WTC11 (cell line): ENCODE measurements around the gene RASA2. TPM values are rescaled to one million over a fixed set of nuclear protein-coding genes. Genes with fewer than 3 reads are reported as not detected.

Source experiments
- ATAC-seq: fragments of 200-7000 bp; cut with Tn5 transposase; 2 replicates; pipeline ENCODE4 v1.10.0; 2021; ENCODE audit warnings: mild to moderate bottlenecking, moderate library complexity
- CTCF ChIA-PET: fragments of 300-600 bp; sonication (Branson Sonifier 250); formaldehyde crosslinking; loops from one replicate; lab custom pipeline; 2021; ENCODE audit warnings: antibody characterized with exemption; lab: Charles Lee
- POLR2A ChIA-PET: fragments of 350-600 bp; sonication (Branson Sonifier 250); formaldehyde crosslinking; loops from one replicate; lab custom pipeline; 2021; ENCODE audit warnings: antibody characterized with exemption; lab: Charles Lee
- DNase-seq: peaks from one replicate; pipeline ENCODE4 v3.0.0; 2021; ENCODE audit warnings: low spot score
- H3K27ac Mint-ChIP-seq: 2 replicates; pipeline ENCODE4 v1.8.0; 2021; ENCODE audit warnings: mixed read lengths
- H3K27me3 Mint-ChIP-seq: 2 replicates; pipeline ENCODE4 v1.8.0; 2021; ENCODE audit warnings: low read depth, mild to moderate bottlenecking, moderate library complexity, mixed read lengths
- H3K36me3 Mint-ChIP-seq: 2 replicates; pipeline ENCODE4 v1.8.0; 2021; ENCODE audit warnings: mixed read lengths
- H3K4me1 Mint-ChIP-seq: 2 replicates; pipeline ENCODE4 v1.8.0; 2022; ENCODE audit warnings: mixed read lengths
- H3K4me3 Mint-ChIP-seq: 2 replicates; pipeline ENCODE4 v1.8.0; 2021; ENCODE audit warnings: mild to moderate bottlenecking, moderate library complexity, mixed read lengths
- H3K9me3 Mint-ChIP-seq: 2 replicates; pipeline ENCODE4 v1.8.0; 2021; ENCODE audit warnings: mixed read lengths
- EMX1 ChIP-seq: fragments of 250-450 bp; sonication (Bioruptor Pico); IDR thresholded peaks from 2 replicates; pipeline ENCODE4 v1.8.0; 2021; ENCODE audit warnings: mild to moderate bottlenecking
- FOXK1 ChIP-seq: sonication (generic); formaldehyde crosslinking; IDR thresholded peaks from 2 replicates; pipeline ENCODE4 v1.8.0; 2022; ENCODE audit warnings: mild to moderate bottlenecking, moderate library complexity, missing genetic modification reagents
- GABPB1 ChIP-seq: sonication (generic); formaldehyde crosslinking; IDR thresholded peaks from 2 replicates; pipeline ENCODE4 v1.8.1; 2023; ENCODE audit warnings: mild to moderate bottlenecking, missing genetic modification reagents
- GRHL2 ChIP-seq: fragments of 250-450 bp; sonication (Bioruptor Pico); IDR thresholded peaks from 2 replicates; pipeline ENCODE4 v1.8.0; 2022; ENCODE audit warnings: mild to moderate bottlenecking, moderate library complexity; ENCODE audit not compliant: insufficient replicate concordance, severe bottlenecking
- HMGA2 ChIP-seq: fragments of 250-450 bp; sonication (Bioruptor Pico); IDR thresholded peaks from 2 replicates; pipeline ENCODE4 v1.4.0; 2021; ENCODE audit warnings: mild to moderate bottlenecking, moderate library complexity
- IRF2 ChIP-seq: sonication (generic); formaldehyde crosslinking; IDR thresholded peaks from 2 replicates; pipeline ENCODE4 v1.8.0; 2022; ENCODE audit warnings: low read depth, missing genetic modification reagents, borderline replicate concordance
- NR2C2 ChIP-seq: sonication (generic); formaldehyde crosslinking; IDR thresholded peaks from 2 replicates; pipeline ENCODE4 v1.8.0; 2022; ENCODE audit warnings: mild to moderate bottlenecking, missing genetic modification reagents
- ZNF219 ChIP-seq: sonication (generic); formaldehyde crosslinking; IDR thresholded peaks from 2 replicates; pipeline ENCODE4 v1.8.0; 2023; ENCODE audit warnings: missing genetic modification reagents, mild to moderate bottlenecking, borderline replicate concordance
- ZNF396 ChIP-seq: fragments of 250-450 bp; sonication (Bioruptor Pico); IDR thresholded peaks from 2 replicates; pipeline ENCODE4 v1.8.0; 2021; ENCODE audit warnings: mild to moderate bottlenecking, moderate library complexity, borderline replicate concordance
- ZNF423 ChIP-seq: fragments of 250-450 bp; sonication (Bioruptor Pico); IDR thresholded peaks from 2 replicates; pipeline ENCODE4 v2.1.2; 2022; ENCODE audit warnings: mild to moderate bottlenecking, moderate library complexity
- total RNA-seq: library from RNA; stranded (reverse); gene quantifications from 3 replicates; pipeline ENCODE4 v1.2.3, GENCODE V29; 2021
- TF ChIP-seq, protein P1 (sequence below): fragments of 250-450 bp; sonication (Bioruptor Pico); IDR thresholded peaks from 2 replicates; pipeline ENCODE4 v1.9.0; 2021; ENCODE audit warnings: moderate library complexity, mild to moderate bottlenecking, inconsistent platforms, borderline replicate concordance
- TF ChIP-seq, protein P2 (sequence below): sonication (generic); formaldehyde crosslinking; IDR thresholded peaks from 2 replicates; pipeline ENCODE4 v1.8.1; 2023; ENCODE audit warnings: mild to moderate bottlenecking, missing genetic modification reagents
- TF ChIP-seq, protein P3 (sequence below): sonication (generic); formaldehyde crosslinking; IDR thresholded peaks from 2 replicates; pipeline ENCODE4 v1.8.0; 2022; ENCODE audit warnings: mild to moderate bottlenecking, missing genetic modification reagents
- TF ChIP-seq, protein P4 (sequence below): fragments of 250-450 bp; sonication (Bioruptor Pico); IDR thresholded peaks from 2 replicates; pipeline ENCODE4 v1.9.0; 2021; ENCODE audit warnings: mild to moderate bottlenecking
- TF ChIP-seq, protein P5 (sequence below): fragments of 200-600 bp; IDR thresholded peaks from 2 replicates; pipeline ENCODE4 v1.8.0; 2022; ENCODE audit warnings: antibody characterized with exemption

RASA2 gene
- total RNA-seq, 1 experiment from 2014 or later, result 13.9 TPM

DNA sequence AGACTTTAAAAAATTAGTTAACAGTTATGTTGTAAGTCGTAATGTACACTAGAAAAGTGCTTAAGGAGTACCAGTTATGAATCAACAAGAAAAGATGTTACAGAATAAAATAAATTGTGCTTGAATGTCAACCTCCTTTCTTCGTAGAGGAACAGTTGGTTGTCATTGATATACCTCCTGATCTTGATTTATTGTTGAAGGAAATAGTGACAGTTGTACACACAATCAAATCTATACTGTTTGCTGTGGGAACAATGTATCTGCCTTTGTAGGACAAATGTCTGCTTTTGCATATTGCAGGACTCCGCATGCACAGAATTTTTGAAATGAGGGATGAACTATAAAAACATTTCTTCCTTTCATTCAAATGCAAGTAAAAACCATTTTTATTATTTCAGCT lies 19.2 kb downstream of the RASA2 start:
- DNase-seq, result no peak
- no peak for TF ChIP-seq NR2C2 (CRISPR knock-in tag)

DNA sequence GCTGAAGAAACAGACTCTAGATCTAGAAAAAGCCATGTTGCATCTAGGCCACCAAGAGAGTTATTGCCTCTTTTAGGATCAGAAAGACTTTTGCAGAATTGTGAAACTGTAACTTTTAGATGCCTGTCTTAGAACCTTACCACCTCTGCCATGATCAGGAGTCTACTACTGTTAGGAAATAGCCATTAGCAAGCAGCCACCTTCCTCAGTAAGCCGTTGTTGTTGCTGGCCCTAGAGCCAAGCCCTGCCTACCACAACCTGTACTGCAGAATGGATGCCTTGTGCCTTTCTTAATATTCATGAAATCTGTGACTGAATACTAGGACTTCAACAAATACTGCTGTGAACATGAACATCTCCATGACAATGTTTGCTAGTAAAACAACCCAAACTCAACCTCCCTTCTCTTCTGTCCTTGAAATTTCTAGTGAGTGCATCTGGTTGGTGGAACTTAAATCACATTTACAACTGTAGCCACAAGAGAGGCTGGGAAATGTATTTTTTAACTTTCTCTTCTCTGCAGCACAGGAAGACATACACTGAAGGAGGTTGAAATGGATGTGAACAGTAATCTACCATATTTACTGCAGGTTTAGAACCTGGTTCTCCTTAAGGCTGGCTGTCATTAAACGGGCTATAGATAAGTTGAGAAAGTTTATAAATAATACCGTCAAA lies 20.7 kb downstream of the RASA2 start:
- POLR2A ChIA-PET, result no interaction called here
- no peak overlapping the region for H3K4me3 Mint-ChIP-seq
- TF ChIP-seq HMGA2, result no peak
- TF ChIP-seq FOXK1 (CRISPR knock-in tag), result no peak
- TF ChIP-seq, protein P1, sequence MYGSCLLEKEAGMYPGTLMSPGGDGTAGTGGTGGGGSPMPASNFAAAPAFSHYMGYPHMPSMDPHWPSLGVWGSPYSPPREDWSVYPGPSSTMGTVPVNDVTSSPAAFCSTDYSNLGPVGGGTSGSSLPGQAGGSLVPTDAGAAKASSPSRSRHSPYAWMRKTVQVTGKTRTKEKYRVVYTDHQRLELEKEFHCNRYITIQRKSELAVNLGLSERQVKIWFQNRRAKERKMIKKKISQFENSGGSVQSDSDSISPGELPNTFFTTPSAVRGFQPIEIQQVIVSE (CRISPR knock-in tag), result no peak
- TF ChIP-seq ZNF423 (CRISPR knock-in tag), result no peak
- TF ChIP-seq ZNF219 (CRISPR knock-in tag), result no peak
- TF ChIP-seq, protein P2, sequence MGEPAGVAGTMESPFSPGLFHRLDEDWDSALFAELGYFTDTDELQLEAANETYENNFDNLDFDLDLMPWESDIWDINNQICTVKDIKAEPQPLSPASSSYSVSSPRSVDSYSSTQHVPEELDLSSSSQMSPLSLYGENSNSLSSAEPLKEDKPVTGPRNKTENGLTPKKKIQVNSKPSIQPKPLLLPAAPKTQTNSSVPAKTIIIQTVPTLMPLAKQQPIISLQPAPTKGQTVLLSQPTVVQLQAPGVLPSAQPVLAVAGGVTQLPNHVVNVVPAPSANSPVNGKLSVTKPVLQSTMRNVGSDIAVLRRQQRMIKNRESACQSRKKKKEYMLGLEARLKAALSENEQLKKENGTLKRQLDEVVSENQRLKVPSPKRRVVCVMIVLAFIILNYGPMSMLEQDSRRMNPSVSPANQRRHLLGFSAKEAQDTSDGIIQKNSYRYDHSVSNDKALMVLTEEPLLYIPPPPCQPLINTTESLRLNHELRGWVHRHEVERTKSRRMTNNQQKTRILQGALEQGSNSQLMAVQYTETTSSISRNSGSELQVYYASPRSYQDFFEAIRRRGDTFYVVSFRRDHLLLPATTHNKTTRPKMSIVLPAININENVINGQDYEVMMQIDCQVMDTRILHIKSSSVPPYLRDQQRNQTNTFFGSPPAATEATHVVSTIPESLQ (CRISPR knock-in tag), result no peak
- no peak for TF ChIP-seq GRHL2 (CRISPR knock-in tag)
- TF ChIP-seq, protein P3, sequence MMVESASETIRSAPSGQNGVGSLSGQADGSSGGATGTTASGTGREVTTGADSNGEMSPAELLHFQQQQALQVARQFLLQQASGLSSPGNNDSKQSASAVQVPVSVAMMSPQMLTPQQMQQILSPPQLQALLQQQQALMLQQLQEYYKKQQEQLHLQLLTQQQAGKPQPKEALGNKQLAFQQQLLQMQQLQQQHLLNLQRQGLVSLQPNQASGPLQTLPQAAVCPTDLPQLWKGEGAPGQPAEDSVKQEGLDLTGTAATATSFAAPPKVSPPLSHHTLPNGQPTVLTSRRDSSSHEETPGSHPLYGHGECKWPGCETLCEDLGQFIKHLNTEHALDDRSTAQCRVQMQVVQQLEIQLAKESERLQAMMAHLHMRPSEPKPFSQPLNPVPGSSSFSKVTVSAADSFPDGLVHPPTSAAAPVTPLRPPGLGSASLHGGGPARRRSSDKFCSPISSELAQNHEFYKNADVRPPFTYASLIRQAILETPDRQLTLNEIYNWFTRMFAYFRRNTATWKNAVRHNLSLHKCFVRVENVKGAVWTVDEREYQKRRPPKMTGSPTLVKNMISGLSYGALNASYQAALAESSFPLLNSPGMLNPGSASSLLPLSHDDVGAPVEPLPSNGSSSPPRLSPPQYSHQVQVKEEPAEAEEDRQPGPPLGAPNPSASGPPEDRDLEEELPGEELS (CRISPR knock-in tag), result no peak
- TF ChIP-seq, protein P4, sequence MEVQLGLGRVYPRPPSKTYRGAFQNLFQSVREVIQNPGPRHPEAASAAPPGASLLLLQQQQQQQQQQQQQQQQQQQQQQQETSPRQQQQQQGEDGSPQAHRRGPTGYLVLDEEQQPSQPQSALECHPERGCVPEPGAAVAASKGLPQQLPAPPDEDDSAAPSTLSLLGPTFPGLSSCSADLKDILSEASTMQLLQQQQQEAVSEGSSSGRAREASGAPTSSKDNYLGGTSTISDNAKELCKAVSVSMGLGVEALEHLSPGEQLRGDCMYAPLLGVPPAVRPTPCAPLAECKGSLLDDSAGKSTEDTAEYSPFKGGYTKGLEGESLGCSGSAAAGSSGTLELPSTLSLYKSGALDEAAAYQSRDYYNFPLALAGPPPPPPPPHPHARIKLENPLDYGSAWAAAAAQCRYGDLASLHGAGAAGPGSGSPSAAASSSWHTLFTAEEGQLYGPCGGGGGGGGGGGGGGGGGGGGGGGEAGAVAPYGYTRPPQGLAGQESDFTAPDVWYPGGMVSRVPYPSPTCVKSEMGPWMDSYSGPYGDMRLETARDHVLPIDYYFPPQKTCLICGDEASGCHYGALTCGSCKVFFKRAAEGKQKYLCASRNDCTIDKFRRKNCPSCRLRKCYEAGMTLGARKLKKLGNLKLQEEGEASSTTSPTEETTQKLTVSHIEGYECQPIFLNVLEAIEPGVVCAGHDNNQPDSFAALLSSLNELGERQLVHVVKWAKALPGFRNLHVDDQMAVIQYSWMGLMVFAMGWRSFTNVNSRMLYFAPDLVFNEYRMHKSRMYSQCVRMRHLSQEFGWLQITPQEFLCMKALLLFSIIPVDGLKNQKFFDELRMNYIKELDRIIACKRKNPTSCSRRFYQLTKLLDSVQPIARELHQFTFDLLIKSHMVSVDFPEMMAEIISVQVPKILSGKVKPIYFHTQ (CRISPR knock-in tag), result no peak
- no peak for TF ChIP-seq ZNF396 (CRISPR knock-in tag)
- TF ChIP-seq IRF2 (CRISPR knock-in tag), result no peak
- TF ChIP-seq EMX1 (CRISPR knock-in tag), result no peak
- TF ChIP-seq NR2C2 (CRISPR knock-in tag), result no peak
- no peak for TF ChIP-seq GABPB1 (CRISPR knock-in tag)
- TF ChIP-seq, protein P5, sequence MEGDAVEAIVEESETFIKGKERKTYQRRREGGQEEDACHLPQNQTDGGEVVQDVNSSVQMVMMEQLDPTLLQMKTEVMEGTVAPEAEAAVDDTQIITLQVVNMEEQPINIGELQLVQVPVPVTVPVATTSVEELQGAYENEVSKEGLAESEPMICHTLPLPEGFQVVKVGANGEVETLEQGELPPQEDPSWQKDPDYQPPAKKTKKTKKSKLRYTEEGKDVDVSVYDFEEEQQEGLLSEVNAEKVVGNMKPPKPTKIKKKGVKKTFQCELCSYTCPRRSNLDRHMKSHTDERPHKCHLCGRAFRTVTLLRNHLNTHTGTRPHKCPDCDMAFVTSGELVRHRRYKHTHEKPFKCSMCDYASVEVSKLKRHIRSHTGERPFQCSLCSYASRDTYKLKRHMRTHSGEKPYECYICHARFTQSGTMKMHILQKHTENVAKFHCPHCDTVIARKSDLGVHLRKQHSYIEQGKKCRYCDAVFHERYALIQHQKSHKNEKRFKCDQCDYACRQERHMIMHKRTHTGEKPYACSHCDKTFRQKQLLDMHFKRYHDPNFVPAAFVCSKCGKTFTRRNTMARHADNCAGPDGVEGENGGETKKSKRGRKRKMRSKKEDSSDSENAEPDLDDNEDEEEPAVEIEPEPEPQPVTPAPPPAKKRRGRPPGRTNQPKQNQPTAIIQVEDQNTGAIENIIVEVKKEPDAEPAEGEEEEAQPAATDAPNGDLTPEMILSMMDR, result no peak
- TF ChIP-seq, all 79 proteins: peak for 0
- no peak for DNase-seq
- Mint-ChIP-seq H3K27me3 (no peaks in the 10 kb centered on the region), H3K27ac (0 out of 2 replicates have a peak overlapping the region, but pooled peaks have one; percentile 38), H3K36me3 (no peaks in the 10 kb centered on the region), H3K9me3 (no peaks in the 10 kb centered on the region), H3K4me1 (peaks cover 8% of the 10 kb centered on the region)
- peak; percentile 57 for ATAC-seq
- CTCF ChIA-PET, result no interaction called here

More for the DNA sequence above, 19.2 kb downstream of the RASA2 start:
- Mint-ChIP-seq H3K4me1 (peaks cover 14% of the 10 kb centered on the region), H3K9me3 (no peaks in the 10 kb centered on the region), H3K4me3 (no peak overlapping the region), H3K36me3 (no peaks in the 10 kb centered on the region), H3K27ac (no peak overlapping the region), H3K27me3 (no peaks in the 10 kb centered on the region)
- ChIA-PET CTCF (no interaction called here), POLR2A (no interaction called here)
- ATAC-seq, result no peak
